OCI-M2 (cell line): ENCODE data around the gene PLCH2.
"Not testable (repeated sequence)": the region's sequence is repeated elsewhere in the genome, so short reads cannot be mapped to it uniquely, and the experiment has no call there.

Experiments used
- DNase-seq: peaks from one replicate; lab custom pipeline; 2025; ENCODE audit not compliant: unreplicated experiment; lab: John Stamatoyannopoulos, UW

PLCH2 gene

DNA sequence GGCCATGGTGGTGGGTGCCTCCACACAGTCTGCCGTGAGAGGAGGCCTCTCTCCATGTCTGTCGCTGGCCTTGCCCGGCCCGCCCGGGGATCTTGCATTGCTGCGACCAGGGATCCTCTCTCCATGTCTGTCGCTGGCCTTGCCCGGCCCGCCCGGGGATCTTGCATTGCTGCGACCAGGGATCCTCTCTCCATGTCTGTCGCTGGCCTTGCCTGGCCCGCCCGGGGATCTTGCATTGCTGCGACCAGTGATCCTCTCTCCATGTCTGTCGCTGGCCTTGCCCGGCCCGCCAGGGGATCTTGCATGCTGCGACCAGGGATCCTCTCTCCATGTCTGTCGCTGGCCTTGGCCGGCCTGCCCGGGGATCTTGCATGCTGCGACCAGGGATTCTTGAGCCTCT is 35.7 kb upstream of the PLCH2 start:
- DNase-seq, result not testable (repeated sequence)

DNA sequence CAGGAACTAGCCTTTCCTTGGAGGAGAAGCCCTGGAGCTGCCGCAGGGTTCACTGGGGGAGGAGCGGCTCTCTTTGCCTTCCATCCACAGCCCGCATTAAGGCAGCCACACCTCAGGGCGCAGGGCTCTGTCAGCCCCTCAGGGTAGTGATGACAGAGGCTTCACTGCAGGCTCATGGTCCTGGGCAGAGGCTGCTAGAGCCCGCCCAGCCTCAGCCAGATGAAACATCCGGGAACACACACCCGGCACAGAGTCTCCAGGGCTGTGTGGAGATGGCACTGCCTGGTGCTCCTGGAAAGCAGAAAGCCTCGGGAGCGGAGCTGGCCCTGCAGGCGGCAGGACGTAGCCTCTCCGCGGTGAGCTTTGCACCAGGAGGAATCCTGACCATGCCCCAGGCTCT is 34.3 kb upstream of the PLCH2 start:
- no peak for DNase-seq

DNA sequence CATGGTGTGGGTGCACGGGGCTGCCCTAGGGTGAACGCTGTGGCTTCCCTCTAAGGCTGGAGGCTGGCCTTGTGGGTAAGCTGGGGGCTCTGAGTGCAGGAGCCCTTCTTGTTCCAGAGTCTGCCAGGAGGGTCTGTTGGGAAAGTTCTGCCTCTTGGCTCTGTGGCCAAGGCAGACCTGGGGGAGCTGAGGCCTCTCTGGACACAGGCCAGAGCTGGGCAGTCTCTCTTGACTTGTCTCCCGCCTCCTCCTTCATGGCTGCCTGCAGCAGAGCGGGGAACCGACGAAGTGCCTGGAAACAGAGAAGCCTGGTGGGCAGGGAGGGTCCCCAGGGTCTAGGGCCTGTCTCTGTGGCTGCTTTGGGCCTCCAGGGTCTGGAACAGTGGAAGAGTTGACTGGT is 33.4 kb upstream of the PLCH2 start:
- no peak for DNase-seq

DNA sequence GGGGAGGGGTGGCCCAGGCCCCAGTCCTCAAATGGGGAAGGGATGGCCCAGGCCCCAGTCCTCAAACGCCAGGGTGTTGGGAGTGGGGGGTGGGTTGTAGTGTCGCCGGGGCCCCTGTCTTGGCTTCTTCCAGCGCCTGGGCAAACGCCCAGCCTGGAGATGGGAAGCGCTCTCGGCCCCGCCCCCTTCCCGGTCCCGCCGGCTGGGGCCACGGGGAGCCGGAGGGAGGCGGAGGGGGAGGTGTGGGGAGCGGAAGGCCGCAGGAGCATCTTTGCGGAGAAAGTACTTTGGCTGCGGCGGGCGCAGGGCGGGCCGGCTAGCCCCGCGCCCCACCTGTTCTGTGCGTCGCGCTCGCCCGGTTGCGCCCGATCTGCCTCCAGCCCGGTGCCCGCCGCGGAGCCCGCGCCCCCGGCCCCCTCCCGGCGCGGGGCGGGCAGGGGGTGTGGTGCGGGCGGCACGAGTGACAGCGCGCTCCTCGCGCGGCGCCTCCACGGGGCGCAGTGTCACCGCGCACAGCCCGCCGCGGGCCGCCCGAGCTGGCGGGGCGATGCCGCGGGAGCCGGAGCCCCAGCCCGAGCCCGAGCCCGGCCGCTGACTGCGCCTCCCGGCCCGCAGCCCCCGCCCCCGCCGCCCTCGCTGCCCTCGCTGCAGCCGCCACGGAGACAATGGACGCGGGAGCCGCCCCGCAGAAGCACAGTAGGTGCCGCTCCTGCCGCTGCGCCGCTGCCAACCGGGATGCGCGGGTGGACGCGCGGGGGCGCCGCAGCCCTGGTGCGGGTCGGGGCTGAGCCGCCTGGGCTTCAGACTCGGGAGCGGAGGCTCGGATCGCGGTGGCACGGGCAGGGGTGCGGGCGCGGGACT is 32.6 kb upstream of the PLCH2 start:
- no peak for DNase-seq

DNA sequence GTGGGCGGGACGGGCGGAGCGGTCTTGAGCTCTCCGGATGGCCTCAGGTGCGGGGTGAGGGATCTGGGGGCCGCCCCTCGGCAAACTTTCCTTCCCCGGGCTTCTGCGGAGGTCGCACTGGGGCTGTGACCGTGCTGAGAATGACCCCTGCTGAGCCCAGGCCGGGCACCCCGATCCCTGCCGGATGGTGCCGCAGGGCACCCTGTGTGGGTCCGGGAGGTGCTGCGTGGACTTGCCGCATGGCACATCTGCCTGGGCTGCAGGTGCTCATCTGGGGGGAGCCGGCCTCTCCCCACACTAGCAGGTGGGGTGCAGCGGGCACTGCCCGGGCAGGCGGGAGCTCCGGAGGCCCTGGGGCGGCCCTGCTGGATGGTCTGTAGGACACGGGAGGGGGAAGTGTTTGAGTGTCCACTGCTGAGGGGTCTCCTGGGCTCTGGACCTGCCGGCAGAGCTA is 31.9 kb upstream of the PLCH2 start:
- DNase-seq, result no peak

DNA sequence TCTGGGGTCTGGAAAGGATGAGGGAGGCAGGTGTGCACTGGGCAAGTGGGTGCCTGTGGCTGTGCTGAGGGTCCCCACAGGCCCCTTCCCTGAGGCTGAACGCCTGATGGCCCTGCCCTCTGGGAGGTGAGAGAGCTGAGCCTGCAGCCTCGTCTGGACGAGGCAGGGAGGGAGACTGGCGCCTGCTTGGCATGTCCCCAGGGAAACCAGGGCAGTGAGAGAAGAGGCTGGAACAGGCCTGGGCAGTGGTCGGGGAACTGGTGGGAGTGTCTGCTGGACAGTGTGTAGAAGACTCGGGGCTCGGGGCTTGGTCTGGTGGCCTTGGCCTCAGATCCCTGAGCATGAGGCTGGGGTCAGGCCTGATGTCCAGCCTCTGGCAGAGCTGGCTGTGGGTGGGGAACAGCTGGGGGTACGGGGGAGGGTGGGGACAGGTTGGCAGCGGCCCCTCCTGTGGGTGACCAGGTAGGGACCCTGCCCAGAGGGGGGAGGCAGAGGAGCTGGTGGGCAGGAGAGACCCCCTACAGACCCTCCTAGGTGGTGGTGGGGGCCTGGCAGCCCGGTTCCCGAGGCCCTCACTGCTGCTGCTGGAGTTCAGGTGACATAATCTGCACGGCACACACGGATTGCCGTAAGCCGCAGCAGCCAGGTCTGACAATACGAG is 30.8 kb upstream of the PLCH2 start:
- no peak for DNase-seq

DNA sequence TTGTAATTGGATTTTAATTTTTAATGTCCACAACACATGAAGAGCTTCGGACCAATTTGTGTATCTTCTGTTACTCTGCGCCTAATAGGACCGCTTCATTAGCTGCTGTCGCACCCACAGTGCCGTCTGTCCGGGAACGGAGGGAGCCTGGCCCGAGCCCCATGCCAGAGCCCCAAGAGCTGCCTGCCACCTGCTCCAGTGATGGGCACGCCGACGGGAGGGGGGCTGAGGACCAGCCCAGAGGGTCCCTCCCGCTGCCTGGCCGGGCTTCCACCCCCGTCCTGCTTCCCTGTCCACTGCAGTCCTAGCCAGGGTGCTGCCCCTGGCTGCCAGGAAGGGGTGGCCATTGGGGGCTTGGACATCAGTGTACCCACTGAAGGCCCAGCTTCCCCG is 30.3 kb upstream of the PLCH2 start:
- no peak for DNase-seq

DNA sequence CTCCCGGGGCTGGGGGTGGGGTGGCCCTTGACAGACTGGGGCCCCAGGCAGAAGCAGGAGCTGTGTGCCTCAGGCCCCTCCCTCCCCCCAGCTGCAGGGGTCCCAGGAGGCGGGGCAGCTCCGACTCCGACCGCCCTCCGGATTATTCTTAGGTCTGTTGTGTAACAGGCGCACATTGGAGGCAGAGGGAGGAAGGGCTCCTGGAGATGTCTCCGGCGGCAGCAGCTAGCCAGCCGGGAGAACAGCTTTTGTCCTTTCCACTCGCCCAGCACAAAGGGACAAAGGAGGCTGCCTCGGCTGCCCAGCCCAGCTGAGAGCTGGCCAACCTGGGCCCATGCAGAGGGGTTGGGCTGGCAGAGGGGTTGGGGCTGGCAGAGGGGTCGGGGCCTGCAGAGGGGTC is 29.7 kb upstream of the PLCH2 start:
- DNase-seq, result no peak

DNA sequence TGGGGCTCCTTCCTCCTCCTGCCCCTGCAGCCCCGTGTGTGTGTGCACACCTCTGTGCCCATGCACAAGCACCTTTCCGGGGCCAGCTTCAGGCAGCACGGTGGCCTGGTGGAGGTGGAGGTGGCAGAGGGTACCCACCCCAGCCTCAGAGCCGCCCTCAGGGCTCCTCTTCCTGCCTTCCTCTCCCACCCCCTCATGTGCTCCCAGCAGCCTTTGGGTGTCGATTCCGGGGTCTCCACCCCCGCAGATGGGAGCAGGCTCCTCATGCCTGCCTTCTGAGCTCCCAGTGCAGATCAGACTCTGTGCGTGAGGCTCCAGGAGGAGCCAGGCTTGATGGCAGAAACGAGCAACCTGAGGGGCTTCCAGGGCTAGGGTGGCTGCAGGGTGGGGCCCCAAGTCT is 29.2 kb upstream of the PLCH2 start:
- no peak for DNase-seq

DNA sequence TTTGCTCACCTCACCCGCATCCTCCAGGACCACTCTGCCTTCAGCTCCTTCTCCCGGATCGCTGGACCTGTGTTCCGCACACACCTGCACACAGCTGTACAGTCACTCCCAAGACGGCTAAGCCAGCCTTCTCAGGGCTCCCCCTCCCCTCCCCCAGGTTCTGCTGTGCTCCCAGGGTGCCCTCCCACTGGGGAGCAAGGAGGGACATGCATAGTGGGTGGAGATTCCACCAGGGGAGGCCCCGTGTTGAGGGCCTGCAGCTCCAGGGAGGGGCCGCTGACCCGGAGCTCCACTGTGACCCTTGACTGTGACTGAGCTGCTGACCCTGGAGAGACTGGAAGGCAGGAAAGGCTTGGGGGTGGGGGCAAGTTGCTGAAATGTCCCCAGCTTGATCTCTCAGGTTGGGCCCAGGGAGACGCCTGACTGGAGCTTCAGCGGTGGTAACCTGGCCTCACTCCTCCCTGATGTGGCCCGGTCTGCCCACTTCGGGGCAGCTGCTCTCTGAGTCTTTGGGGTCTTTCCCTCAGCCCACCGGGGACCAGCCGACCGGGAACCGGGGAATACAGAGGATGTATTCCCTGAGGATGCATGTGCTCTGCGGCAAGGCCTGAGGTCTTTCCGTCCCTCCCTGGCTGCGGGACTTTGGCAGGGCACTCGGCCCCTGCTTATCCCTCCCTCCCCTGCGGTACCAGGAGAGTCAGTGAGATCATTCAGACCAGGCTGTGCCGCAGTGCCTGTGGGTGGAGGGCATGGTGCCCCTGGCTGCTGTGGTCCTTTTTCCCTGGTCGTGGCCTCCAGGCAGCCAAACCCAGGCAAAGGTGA is 28.6 kb upstream of the PLCH2 start:
- DNase-seq, result no peak

DNA sequence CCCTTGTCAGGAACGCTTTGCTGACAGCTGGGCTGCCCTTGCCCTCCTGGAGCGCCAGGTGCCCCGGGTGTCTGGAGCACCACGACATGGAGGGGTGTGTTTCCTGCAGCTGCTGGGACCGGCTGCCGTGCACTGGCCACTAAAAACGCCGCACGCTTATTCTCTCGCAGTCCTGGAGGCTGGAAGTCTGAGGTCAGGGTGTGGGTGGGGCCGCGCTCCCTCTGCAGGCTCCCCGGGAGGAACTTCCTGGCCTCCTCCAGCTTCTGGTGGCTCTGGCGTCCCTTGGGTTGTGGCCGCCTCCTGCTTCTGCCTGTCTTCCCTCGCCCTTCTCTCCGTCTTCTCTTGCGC is 28.0 kb upstream of the PLCH2 start:
- no peak for DNase-seq

DNA sequence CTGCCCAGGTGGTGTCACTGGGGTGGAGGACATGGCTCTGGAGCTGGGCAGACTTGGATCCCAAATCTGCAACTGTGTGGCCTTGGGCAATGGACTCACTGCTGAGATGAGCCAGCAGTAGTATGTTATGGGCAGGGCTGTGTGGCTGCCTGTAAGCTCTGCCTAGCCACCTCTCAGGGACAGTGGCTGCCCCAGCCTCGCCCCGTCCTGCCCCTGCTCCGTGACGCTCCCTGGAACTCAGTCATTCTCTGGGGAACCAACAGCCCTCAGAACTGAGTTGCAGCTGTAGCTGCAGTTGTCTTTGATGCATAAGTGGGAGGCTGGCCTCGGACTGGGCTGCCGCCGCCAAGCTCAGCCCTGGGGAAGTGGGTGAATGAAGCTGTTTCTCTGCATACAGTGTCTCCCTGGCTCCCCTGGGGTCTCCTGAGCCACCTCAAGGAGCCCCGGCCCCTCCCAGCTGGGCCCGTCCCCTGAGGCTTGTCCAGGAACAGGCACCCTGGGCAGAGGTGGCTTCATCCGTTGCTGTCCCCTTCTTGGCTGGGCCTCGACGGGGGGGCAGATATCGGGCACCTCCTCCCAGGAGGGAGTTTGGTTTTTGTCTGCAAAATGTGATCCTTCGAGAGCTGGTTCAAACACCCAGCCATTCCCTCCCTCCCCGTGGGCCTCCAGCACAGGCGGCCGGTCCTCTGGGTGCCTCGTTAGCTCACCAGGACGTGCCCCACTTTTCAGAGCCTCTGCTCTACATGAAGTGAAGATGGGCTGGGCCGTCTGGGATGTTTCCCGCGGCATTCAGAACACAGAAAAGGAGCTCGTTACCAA is 26.2 kb upstream of the PLCH2 start:
- DNase-seq, result no peak

DNA sequence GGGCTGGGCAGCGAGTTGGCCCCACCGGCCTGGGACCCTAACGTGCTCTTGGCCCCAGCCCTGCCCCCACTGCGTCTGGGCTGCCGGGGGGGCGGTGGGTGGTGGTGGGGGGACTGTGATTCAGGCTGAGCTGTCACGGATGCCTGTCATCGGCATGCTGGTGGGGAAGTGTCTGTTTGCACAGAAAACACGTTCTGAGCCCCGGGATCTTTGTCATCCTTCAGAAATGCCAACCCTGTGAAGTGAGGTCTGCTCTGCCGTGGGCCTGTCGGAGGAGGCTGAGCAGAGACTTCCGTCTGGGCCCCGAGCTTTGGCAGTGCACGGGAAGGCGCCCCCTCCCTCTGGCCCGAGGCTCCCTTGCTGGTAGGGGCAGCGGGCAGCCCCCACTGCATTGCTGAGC is 24.3 kb upstream of the PLCH2 start:
- no peak for DNase-seq

DNA sequence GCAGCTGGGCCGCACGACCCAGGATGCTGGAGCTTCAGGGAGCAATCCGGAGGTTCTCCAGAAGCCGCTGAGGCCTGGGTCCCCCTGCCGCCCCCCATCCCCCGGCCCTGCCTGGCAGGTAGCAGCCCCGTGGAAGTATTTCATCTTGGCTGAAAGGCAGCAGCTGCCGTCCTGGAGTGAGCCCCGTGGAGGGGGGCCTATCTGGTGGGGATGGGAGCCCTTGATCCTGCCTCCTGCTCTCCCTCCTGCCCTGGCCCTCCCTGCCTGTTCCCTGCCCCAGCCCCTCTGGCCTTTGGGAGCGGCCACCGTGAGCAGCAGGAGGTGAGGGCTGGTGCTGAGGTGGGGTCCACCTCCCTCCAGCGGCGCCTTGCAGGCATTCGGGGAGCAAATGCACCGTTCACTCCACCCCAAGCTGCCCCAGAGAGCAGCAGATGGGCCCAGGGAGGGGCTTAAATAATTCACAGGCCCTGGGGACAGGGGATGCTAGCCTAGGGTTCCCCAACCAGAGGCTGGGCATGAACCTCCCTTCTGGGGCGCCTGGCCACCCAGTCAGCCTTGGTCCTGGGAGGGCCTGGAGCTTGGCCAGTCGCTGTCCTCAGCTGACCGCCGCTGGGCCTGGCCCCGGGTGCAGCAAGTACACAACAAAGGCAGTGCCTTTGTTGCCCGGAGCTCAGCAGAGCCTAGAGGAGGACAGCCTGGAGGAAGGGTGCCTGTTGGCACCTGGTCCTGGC is 23.7 kb upstream of the PLCH2 start:
- DNase-seq, result no peak

DNA sequence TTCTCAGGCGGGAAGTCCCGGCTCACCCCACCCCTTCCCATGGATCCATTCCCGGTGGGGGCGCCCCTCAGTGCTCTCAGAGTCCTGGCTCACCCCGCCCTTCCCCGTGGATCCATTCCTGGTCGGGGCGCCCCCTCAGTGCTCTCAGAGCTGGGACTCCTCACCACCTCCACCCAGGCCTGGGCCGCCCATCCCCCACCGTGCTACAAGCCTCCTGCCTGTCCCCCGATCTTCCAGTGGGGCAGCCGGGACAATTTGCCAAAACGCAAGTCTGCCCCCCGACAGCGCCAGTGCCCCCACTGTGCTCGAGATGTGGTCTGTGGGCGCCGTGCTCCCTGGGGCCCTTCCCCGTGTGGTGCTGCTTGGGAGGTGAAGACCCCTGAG is 23.2 kb upstream of the PLCH2 start:
- no peak for DNase-seq

DNA sequence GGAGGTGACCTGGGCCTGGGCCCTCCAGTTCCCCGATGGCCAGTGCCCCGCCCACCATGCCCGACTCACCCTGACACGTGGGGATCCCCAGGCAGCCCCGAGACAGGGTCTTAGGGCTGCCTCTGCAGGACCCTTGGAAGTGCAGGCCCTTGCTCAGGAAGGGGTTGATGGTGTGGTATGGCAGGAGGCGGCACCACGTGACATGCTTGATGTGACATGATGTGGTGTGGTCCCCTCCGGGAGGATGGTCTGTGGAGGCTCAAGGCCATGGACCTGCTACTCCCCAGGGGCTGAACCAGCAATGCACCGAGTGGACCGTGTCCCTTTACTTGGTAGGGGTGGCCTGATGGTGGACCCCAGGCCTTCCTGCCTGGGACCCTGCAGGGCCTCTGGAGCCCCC is 21.9 kb upstream of the PLCH2 start:
- DNase-seq, result no peak

DNA sequence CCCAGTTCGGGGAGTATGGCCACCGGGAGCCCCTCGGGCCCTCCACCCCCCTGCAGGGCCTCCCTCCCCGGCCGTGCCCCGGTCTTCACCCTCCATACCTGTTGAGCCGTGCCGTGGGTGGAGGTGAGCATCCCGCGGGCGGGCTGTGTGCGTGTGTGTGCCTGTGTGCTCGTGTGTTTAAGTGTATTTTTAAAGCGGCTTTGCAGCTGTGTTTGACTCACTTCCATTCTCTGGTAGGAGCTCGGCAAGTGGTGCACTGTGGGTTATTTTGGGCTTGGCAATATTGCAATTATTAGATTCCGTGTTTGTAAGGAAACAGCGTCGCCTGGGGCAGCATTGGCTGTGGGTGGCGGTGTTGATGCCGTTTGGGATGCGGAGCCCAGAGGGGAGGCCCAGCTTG is 20.3 kb upstream of the PLCH2 start:
- no peak for DNase-seq

DNA sequence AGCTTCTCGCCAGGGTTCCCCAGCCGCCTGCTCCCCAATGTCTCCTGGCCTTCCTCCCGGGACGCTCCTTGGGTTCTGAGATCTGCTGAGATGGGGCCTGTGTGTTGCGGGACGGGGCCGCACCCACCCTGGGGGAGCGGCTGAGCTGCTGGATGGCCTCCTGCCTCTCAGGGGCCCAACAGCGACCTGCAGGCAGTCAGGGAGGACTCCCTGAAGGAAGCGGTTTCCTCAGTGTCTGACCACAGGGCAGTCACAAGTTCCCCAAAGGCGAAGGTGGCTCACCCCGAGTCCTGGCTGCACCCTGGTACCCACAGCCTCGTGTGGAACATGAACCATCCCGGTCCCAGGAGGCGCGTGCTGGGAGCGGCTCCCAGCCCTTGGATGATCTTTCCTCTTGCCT is 18.6 kb upstream of the PLCH2 start:
- DNase-seq, result no peak

DNA sequence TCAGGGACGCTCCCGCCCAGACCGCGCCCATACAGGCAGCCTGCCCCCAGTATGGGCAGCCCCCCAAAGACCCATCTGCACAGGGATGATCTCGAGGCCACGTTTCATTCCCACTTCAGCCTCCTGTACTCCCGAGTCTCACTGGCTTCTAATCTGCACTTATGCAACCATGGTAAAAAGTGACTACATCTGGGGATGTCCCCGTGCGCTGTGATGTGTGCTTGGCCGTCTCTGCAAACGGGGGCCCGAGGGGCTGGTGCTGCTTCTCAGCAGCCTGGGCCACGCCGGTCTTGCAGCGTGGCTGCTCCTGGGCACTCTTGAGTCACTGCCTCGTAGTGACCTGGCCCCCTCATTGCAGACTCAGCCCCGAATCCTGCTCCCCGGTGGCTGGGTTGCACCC is 17.4 kb upstream of the PLCH2 start:
- DNase-seq, result no peak

DNA sequence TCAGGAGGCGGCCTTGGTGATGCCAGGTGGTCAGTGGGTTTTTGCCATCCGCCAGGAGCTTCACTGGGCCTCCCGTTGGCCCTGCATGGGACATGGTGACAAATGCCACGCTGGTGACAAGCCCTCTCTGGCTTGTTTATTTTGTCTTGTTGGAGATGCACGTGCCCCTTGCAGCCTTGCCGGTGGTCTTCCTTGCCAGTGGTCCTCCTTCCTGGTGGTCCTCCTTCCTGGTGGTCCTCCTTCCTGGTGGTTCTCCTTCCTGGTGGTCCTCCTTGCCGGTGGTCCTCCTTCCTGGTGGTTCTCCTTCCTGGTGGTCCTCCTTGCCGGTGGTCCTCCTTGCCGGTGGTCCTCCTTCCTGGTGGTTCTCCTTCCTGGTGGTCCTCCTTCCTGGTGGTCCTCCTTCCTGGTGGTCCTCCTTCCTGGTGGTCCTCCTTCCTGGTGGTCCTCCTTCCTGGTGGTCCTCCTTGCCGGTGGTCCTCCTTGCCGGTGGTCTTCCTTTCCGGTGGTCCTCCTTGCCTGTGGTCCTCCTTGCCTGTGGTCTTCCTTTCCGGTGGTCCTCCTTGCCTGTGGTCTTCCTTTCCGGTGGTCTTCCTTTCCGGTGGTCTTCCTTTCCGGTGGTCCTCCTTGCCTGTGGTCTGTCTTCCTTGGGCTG is 16.9 kb upstream of the PLCH2 start:
- DNase-seq, result not testable (repeated sequence)
